ENCODE data around the gene PPP1R16B. TPM values are rescaled to one million over a fixed set of nuclear protein-coding genes. Genes with fewer than 3 reads are reported as not detected.

Gene PPP1R16B
- total RNA-seq, 1 donor from 2014 or later: 6.4 TPM

DNA sequence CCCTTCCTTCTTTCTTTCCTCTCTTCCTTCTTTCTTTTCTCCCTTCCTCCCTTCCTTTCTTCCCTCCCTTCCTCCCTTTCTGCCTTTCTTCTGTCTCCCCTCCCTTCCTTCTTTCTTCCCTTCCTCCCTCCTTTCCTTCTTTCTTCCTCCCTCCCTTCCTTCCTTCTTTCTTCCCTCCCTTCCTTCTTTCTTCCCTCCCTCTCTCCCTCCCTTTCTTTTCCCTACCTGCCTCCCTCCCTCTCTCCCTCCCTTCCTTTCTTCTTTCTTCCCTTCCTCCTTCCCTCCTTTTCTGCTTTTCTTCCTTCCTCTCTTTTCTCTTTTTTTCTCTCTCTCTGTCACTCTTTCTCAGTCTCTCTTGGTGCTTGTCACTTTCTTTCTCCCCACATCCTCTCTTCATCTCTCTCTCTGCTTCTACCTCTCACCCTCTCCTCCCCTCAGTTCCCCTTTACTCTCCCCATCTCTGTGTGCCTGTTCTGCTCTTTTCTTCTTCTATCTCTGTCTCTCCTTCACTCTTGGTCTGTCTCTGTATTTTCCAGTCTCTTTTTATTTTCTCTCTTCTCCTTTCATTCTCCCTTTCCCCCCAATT lies 90.6 kb downstream of the PPP1R16B start:
- no peak overlapping the region for H3K4me3 ChIP-seq
- TF ChIP-seq, protein P1, sequence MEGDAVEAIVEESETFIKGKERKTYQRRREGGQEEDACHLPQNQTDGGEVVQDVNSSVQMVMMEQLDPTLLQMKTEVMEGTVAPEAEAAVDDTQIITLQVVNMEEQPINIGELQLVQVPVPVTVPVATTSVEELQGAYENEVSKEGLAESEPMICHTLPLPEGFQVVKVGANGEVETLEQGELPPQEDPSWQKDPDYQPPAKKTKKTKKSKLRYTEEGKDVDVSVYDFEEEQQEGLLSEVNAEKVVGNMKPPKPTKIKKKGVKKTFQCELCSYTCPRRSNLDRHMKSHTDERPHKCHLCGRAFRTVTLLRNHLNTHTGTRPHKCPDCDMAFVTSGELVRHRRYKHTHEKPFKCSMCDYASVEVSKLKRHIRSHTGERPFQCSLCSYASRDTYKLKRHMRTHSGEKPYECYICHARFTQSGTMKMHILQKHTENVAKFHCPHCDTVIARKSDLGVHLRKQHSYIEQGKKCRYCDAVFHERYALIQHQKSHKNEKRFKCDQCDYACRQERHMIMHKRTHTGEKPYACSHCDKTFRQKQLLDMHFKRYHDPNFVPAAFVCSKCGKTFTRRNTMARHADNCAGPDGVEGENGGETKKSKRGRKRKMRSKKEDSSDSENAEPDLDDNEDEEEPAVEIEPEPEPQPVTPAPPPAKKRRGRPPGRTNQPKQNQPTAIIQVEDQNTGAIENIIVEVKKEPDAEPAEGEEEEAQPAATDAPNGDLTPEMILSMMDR (IDR thresholded peaks at IDR 0.05): no peak
- TF ChIP-seq POLR2A (IDR thresholded peaks at IDR 0.05): no peak
- no peak for TF ChIP-seq POLR2AphosphoS5 (IDR thresholded peaks at IDR 0.05; ENCODE audit: insufficient read depth in 1 of 2, low read depth in 1 of 2)
- intact Hi-C loops (cut with DNase I): no loop called here
- no peak for DNase-seq (ENCODE audit: extremely low spot score in 2 of 2)
- peaks cover 14% of the 10 kb centered on the region for H3K4me1 ChIP-seq
- no peaks in the 10 kb centered on the region for H3K36me3 ChIP-seq
- H3K9me3 ChIP-seq: no peaks in the 10 kb centered on the region
- H3K27ac ChIP-seq: no peak overlapping the region
- no peaks in the 10 kb centered on the region for H3K27me3 ChIP-seq

DNA sequence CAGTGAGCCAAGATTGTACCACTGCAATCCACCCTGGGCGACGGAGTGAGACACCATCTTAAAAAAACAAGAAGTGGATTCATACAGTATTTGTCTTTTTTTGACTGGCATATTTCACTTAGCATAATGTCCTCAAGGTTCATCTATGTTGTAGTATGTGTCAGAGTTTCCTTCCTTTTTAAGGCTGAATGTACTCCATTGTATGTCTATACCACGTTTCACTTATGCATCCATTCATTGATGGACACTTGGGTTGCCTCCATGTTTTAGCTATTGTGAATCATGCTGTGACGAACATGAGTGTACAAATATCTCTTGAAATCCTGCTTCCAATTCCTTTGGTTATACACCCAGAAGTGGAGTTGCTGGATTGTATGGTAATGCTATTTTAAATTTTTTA lies 91.8 kb downstream of the PPP1R16B start:
- Histone ChIP-seq H3K9me3 (no peaks in the 10 kb centered on the region), H3K4me3 (no peak overlapping the region), H3K4me1 (peaks cover 14% of the 10 kb centered on the region), H3K27me3 (no peaks in the 10 kb centered on the region), H3K27ac (no peak overlapping the region), H3K36me3 (no peaks in the 10 kb centered on the region)
- no peak for TF ChIP-seq POLR2A (IDR thresholded peaks at IDR 0.05)
- TF ChIP-seq, protein P1 (IDR thresholded peaks at IDR 0.05): no peak
- TF ChIP-seq POLR2AphosphoS5 (IDR thresholded peaks at IDR 0.05; ENCODE audit: insufficient read depth in 1 of 2, low read depth in 1 of 2): no peak
- intact Hi-C loops (cut with DNase I): no loop called here
- no peak for DNase-seq (ENCODE audit: extremely low spot score in 2 of 2)

DNA sequence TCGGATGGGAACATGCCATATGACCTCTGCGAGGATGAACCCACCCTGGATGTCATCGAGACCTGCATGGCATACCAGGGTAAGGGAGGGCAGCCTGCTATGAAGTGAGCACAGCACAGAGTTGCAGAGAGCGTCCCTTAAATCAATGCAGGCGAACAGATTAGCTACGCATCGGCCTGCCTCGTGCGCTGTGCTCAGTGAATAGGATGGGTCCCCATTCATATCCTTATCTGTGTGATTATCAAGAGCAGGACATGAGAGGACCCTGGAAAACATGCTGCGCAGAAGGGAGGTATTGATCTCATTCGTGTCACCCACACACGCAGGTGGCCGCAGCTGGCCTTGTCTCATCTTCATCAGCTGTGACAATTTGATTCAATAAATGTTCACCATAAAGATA lies 95.1 kb downstream of the PPP1R16B start:
- intact Hi-C loops (cut with DNase I): no loop called here
- no peaks in the 10 kb centered on the region for H3K9me3 ChIP-seq
- no peaks in the 10 kb centered on the region for H3K36me3 ChIP-seq
- H3K4me3 ChIP-seq: no peak overlapping the region
- H3K27me3 ChIP-seq: no peaks in the 10 kb centered on the region
- DNase-seq (ENCODE audit: extremely low spot score in 2 of 2): no peak
- H3K27ac ChIP-seq: no peak overlapping the region
- no peaks in the 10 kb centered on the region for H3K4me1 ChIP-seq
- TF ChIP-seq, protein P1 (IDR thresholded peaks at IDR 0.05): no peak

DNA sequence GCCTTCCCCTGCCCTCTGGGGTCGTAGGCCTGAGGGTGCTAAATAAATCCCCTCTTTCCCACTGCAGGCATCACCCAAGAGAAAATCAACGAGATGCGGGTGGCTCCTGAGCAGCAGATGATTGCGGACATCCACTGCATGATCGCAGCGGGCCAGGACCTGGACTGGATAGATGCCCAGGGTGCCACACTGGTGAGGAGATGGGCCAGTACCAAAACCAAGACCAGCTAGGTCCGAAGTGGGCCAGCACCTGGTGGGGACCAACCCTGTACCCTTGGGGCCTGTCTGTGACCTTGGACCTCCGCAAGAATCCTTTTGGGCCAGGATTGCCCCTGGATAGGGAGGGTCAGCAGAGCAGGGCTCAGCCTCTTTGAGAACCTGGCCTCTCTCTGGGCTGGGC lies 97.1 kb downstream of the PPP1R16B start:
- Histone ChIP-seq H3K36me3 (no peaks in the 10 kb centered on the region), H3K9me3 (no peaks in the 10 kb centered on the region), H3K4me1 (no peaks in the 10 kb centered on the region), H3K27me3 (no peaks in the 10 kb centered on the region), H3K4me3 (no peak overlapping the region), H3K27ac (no peak overlapping the region)
- intact Hi-C loops (cut with DNase I): no loop called here
- no peak for DNase-seq (ENCODE audit: extremely low spot score in 2 of 2)
- TF ChIP-seq, protein P1 (IDR thresholded peaks at IDR 0.05): no peak
- no peak for TF ChIP-seq POLR2AphosphoS5 (IDR thresholded peaks at IDR 0.05; ENCODE audit: insufficient read depth in 1 of 2, low read depth in 1 of 2)
- no peak for TF ChIP-seq POLR2A (IDR thresholded peaks at IDR 0.05)

DNA sequence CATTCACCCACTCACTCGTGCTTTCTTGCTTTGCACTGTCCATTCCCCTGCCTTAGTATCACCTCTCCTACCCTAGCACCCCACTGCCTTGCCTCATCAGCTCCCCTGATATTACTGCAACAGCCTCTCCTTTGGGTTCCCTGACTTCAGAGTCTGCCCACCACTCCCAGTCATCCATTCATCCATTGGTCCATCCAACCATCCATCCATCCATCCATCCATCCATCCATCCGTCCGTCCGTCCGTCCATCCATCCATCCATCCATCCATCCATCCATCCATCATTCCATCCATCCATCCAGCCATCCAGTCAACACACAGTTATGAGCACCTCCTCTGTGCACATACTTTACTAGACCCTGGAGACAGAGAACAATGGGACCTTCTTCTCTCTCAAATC lies 97.8 kb downstream of the PPP1R16B start:
- TF ChIP-seq POLR2A (IDR thresholded peaks at IDR 0.05): no peak
- TF ChIP-seq, protein P1 (IDR thresholded peaks at IDR 0.05): no peak
- no peak for TF ChIP-seq POLR2AphosphoS5 (IDR thresholded peaks at IDR 0.05; ENCODE audit: insufficient read depth in 1 of 2, low read depth in 1 of 2)
- no peak overlapping the region for H3K27ac ChIP-seq
- no peak overlapping the region for H3K4me3 ChIP-seq
- H3K9me3 ChIP-seq: no peaks in the 10 kb centered on the region
- no peaks in the 10 kb centered on the region for H3K27me3 ChIP-seq
- H3K4me1 ChIP-seq: no peaks in the 10 kb centered on the region
- intact Hi-C loops (cut with DNase I): no loop called here
- H3K36me3 ChIP-seq: no peaks in the 10 kb centered on the region
- DNase-seq (ENCODE audit: extremely low spot score in 2 of 2): no peak

All from vagina (tissue), 2 donors.